HepG2 (cell line): ENCODE results near the gene RASSF7. TPM values are rescaled to one million over a fixed set of nuclear protein-coding genes. Genes with fewer than 3 reads are reported as not detected.

ENCODE experiments used
- ATF7 ChIP-seq, 2 experiments: fragments of 450-650 bp in 1 of 2; sonication (generic) in 1 of 2; formaldehyde crosslinking in 1 of 2; IDR thresholded peaks; 2 replicates each; pipeline versions ENCODE4 v1.4.0 to v1.6.1; 2016 to 2020; ENCODE audit warnings: antibody characterized with exemption in 1 of 2, mild to moderate bottlenecking in 1 of 2, missing genetic modification reagents in 1 of 2
- CBFB ChIP-seq: sonication (generic); formaldehyde crosslinking; IDR thresholded peaks from 2 replicates; pipeline ENCODE4 v1.4.0; 2020; ENCODE audit warnings: missing genetic modification reagents
- GPN1 ChIP-seq: sonication (generic); formaldehyde crosslinking; IDR thresholded peaks from 2 replicates; pipeline ENCODE4 v1.5.1; 2020; ENCODE audit warnings: missing genetic modification reagents, borderline replicate concordance
- HOXA7 ChIP-seq: sonication (generic); formaldehyde crosslinking; IDR thresholded peaks from 2 replicates; pipeline ENCODE4 v1.8.1; 2022; ENCODE audit warnings: mild to moderate bottlenecking, missing genetic modification reagents, moderate library complexity
- KDM2A ChIP-seq: sonication (generic); formaldehyde crosslinking; IDR thresholded peaks from 2 replicates; pipeline ENCODE4 v1.4.0; 2020; ENCODE audit warnings: low read depth, missing genetic modification reagents, borderline replicate concordance
- KLF15 ChIP-seq: sonication (generic); formaldehyde crosslinking; IDR thresholded peaks from 2 replicates; pipeline ENCODE4 v1.8.1; 2023; ENCODE audit warnings: borderline replicate concordance, mild to moderate bottlenecking, inconsistent platforms, missing genetic modification reagents, mixed read lengths
- MTA3 ChIP-seq: sonication (generic); formaldehyde crosslinking; IDR thresholded peaks from 2 replicates; pipeline ENCODE4 v1.4.0; 2020; ENCODE audit warnings: missing genetic modification reagents
- PHB2 ChIP-seq: fragments of 450-650 bp; IDR thresholded peaks from 2 replicates; pipeline ENCODE4 v1.6.1; 2018; ENCODE audit not compliant: partially characterized antibody
- POLR2AphosphoS2 ChIP-seq: IDR thresholded peaks from 2 replicates; pipeline ENCODE4 v1.6.1; 2011; ENCODE audit warnings: low read depth, low read length, improper control_type of control experiment
- SMAD3 ChIP-seq: sonication (generic); formaldehyde crosslinking; IDR thresholded peaks from 2 replicates; pipeline ENCODE4 v1.4.0; 2020; ENCODE audit warnings: missing genetic modification reagents
- TCF12 ChIP-seq, 2 experiments: fragments of 450-650 bp in 1 of 2; sonication (generic) in 1 of 2; formaldehyde crosslinking in 1 of 2; IDR thresholded peaks; 2 replicates each; pipeline versions ENCODE4 v1.6.1 to v1.8.0; 2017 to 2022; ENCODE audit warnings: antibody characterized with exemption in 1 of 2, mild to moderate bottlenecking in 1 of 2, missing genetic modification reagents in 1 of 2, moderate library complexity in 1 of 2
- ZFYVE20 ChIP-seq: sonication (generic); formaldehyde crosslinking; IDR thresholded peaks from 2 replicates; pipeline ENCODE4 v1.8.0; 2023; ENCODE audit warnings: low read depth, mild to moderate bottlenecking, moderate library complexity, missing genetic modification reagents, borderline replicate concordance
- ZNF383 ChIP-seq: sonication (generic); formaldehyde crosslinking; IDR thresholded peaks from 2 replicates; pipeline ENCODE4 v1.4.0; 2020; ENCODE audit warnings: missing genetic modification reagents, mild to moderate bottlenecking, borderline replicate concordance
- ZNF891 ChIP-seq: sonication (generic); formaldehyde crosslinking; IDR thresholded peaks from 2 replicates; pipeline ENCODE4 v1.5.0; 2020; ENCODE audit warnings: mild to moderate bottlenecking, missing genetic modification reagents
- polyA plus RNA-seq, 8 experiments: library from polyadenylated mRNA; depleted of rRNA in 3 of 8; stranded (reverse) in 7 of 8; unstranded in 1 of 8; fragments of >200 nt; fragmentation: Illumina TruSeq in 4 of 8; extraction: Trizol in 4 of 8; gene quantifications; 2 replicates each; pipeline versions ENCODE4 v1.2.1 to v1.2.3, GENCODE V29; 2011 to 2016; ENCODE audit warnings: low read depth in 4 of 8, missing spikeins in 1 of 8, mixed read lengths in 1 of 8; ENCODE audit not compliant: insufficient read depth in 1 of 8
- total RNA-seq, 5 experiments: library from RNA; depleted of rRNA; stranded (reverse); fragments of >200 nt; fragmentation: Illumina TruSeq; extraction: Trizol; gene quantifications; 2 replicates each; pipeline ENCODE4 v1.2.3, GENCODE V29; 2016; ENCODE audit warnings: low read depth in 1 of 5
- TF ChIP-seq, protein P1 (sequence below): IDR thresholded peaks from 2 replicates; pipeline ENCODE4 v1.6.1; 2016; ENCODE audit warnings: missing compliant biosample characterization, missing genetic modification reagents, borderline replicate concordance
- TF ChIP-seq, protein P2 (sequence below): sonication (generic); formaldehyde crosslinking; IDR thresholded peaks from 2 replicates; pipeline ENCODE4 v1.8.1; 2022; ENCODE audit warnings: mild to moderate bottlenecking, missing genetic modification reagents
- TF ChIP-seq, protein P3 (sequence below): sonication (generic); formaldehyde crosslinking; IDR thresholded peaks from 2 replicates; pipeline ENCODE4 v1.5.1; 2020; ENCODE audit warnings: missing genetic modification reagents, mild to moderate bottlenecking, borderline replicate concordance
- TF ChIP-seq, protein P4 (sequence below): sonication (generic); formaldehyde crosslinking; IDR thresholded peaks from 2 replicates; pipeline ENCODE4 v1.4.0; 2020; ENCODE audit warnings: missing genetic modification reagents
- TF ChIP-seq, protein P5 (sequence below): sonication (generic); formaldehyde crosslinking; conservative IDR thresholded peaks from 2 replicates; pipeline ENCODE4 v1.4.0; 2020; ENCODE audit warnings: mild to moderate bottlenecking, missing genetic modification reagents, moderate library complexity

The RASSF7 gene
- total and polyA plus RNA-seq, 2 of the 13 experiments (the other 11 are each of a cell fraction or from before 2014, with no cell fraction given) = 20.2 to 28.6 TPM

DNA sequence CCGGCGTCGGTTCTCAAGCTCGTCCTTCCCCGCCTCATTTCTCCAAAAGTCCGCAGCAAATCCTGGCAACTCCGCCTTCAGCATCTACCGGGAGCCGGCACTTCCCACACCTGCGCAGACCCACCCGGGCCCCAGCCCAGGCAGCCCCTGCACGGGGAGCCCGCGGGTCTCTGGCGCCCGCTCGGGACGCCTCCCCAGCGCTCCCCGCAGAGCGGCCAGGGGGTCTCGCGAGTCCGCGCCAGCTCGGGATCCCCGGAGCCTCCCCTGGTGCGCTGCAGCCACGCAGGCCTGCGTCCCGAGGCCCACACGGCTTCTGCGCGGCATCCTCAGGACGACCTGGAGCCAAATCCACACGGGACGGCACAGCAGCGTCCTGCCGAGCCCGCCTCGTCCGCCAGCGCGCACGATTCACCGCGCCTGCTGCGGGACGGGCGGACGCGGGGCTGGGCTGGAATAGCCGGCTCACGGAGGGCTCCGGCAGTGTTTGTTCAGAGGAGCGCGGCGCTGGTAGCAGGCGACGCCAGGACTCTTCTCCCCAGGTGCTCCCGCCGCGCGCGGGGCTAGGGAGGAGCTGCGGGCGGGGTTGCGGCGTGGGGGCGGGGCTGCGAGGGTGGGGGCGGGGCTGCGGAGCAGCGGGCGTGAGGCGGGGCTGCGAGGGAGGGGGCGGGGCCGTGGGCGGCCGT is 14.7 kb downstream of the RASSF7 start (continued):
- TF ChIP-seq TCF12 (IDR thresholded peaks at IDR 0.05) (no peak), TCF12 (CRISPR knock-in tag; IDR thresholded peaks at IDR 0.05) (peak; percentile 84), ZNF891 (CRISPR knock-in tag) (no peak), GPN1 (CRISPR knock-in tag) (no peak), ZFYVE20 (CRISPR knock-in tag) (peak; percentile 57; the same call in 1 of the 2 replicates), CBFB (CRISPR knock-in tag) (no peak), KLF15 (CRISPR knock-in tag) (no peak), ZNF383 (CRISPR knock-in tag) (no peak), KDM2A (CRISPR knock-in tag) (peak; percentile 47; the same call in 1 of the 2 replicates), ATF7 (IDR thresholded peaks at IDR 0.05) (no peak), ATF7 (CRISPR knock-in tag; IDR thresholded peaks at IDR 0.05) (peak; percentile 40; the same call in 1 of the 2 replicates), HOXA7 (no peak), PHB2 (no peak), SMAD3 (CRISPR knock-in tag) (no peak), MTA3 (CRISPR knock-in tag) (no peak), POLR2AphosphoS2 (no peak)
- TF ChIP-seq, protein P1, sequence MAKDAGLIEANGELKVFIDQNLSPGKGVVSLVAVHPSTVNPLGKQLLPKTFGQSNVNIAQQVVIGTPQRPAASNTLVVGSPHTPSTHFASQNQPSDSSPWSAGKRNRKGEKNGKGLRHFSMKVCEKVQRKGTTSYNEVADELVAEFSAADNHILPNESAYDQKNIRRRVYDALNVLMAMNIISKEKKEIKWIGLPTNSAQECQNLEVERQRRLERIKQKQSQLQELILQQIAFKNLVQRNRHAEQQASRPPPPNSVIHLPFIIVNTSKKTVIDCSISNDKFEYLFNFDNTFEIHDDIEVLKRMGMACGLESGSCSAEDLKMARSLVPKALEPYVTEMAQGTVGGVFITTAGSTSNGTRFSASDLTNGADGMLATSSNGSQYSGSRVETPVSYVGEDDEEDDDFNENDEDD (CRISPR knock-in tag) = peak; percentile 69; the same call in 1 of the 2 replicates
- TF ChIP-seq, protein P2, sequence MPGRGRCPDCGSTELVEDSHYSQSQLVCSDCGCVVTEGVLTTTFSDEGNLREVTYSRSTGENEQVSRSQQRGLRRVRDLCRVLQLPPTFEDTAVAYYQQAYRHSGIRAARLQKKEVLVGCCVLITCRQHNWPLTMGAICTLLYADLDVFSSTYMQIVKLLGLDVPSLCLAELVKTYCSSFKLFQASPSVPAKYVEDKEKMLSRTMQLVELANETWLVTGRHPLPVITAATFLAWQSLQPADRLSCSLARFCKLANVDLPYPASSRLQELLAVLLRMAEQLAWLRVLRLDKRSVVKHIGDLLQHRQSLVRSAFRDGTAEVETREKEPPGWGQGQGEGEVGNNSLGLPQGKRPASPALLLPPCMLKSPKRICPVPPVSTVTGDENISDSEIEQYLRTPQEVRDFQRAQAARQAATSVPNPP (CRISPR knock-in tag) = no peak
- TF ChIP-seq, protein P3, sequence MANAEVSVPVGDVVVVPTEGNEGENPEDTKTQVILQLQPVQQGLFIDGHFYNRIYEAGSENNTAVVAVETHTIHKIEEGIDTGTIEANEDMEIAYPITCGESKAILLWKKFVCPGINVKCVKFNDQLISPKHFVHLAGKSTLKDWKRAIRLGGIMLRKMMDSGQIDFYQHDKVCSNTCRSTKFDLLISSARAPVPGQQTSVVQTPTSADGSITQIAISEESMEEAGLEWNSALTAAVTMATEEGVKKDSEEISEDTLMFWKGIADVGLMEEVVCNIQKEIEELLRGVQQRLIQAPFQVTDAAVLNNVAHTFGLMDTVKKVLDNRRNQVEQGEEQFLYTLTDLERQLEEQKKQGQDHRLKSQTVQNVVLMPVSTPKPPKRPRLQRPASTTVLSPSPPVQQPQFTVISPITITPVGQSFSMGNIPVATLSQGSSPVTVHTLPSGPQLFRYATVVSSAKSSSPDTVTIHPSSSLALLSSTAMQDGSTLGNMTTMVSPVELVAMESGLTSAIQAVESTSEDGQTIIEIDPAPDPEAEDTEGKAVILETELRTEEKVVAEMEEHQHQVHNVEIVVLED (CRISPR knock-in tag) = no peak; the same call in 1 of the 2 replicates
- TF ChIP-seq, protein P4, sequence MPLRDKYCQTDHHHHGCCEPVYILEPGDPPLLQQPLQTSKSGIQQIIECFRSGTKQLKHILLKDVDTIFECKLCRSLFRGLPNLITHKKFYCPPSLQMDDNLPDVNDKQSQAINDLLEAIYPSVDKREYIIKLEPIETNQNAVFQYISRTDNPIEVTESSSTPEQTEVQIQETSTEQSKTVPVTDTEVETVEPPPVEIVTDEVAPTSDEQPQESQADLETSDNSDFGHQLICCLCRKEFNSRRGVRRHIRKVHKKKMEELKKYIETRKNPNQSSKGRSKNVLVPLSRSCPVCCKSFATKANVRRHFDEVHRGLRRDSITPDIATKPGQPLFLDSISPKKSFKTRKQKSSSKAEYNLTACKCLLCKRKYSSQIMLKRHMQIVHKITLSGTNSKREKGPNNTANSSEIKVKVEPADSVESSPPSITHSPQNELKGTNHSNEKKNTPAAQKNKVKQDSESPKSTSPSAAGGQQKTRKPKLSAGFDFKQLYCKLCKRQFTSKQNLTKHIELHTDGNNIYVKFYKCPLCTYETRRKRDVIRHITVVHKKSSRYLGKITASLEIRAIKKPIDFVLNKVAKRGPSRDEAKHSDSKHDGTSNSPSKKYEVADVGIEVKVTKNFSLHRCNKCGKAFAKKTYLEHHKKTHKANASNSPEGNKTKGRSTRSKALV (CRISPR knock-in tag) = peak; percentile 83
- TF ChIP-seq, protein P5, sequence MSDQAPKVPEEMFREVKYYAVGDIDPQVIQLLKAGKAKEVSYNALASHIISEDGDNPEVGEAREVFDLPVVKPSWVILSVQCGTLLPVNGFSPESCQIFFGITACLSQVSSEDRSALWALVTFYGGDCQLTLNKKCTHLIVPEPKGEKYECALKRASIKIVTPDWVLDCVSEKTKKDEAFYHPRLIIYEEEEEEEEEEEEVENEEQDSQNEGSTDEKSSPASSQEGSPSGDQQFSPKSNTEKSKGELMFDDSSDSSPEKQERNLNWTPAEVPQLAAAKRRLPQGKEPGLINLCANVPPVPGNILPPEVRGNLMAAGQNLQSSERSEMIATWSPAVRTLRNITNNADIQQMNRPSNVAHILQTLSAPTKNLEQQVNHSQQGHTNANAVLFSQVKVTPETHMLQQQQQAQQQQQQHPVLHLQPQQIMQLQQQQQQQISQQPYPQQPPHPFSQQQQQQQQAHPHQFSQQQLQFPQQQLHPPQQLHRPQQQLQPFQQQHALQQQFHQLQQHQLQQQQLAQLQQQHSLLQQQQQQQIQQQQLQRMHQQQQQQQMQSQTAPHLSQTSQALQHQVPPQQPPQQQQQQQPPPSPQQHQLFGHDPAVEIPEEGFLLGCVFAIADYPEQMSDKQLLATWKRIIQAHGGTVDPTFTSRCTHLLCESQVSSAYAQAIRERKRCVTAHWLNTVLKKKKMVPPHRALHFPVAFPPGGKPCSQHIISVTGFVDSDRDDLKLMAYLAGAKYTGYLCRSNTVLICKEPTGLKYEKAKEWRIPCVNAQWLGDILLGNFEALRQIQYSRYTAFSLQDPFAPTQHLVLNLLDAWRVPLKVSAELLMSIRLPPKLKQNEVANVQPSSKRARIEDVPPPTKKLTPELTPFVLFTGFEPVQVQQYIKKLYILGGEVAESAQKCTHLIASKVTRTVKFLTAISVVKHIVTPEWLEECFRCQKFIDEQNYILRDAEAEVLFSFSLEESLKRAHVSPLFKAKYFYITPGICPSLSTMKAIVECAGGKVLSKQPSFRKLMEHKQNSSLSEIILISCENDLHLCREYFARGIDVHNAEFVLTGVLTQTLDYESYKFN = peak; percentile 28; the same call in 1 of the 2 replicates
